ENCODE data around the gene NMRAL1.

Gene NMRAL1

GRCh38 chr16:4461250-4462085 lies 13.0 kb downstream of the NMRAL1 start:
- Mint-ChIP-seq H3K27ac (peak overlapping the region; percentile 53), H3K4me1 (peaks cover 7% of the 10 kb centered on the region), H3K9me3 (no peaks in the 10 kb centered on the region), H3K27me3 (no peaks in the 10 kb centered on the region), H3K36me3 (peaks cover 45% of the 10 kb centered on the region), H3K4me3 (no peak overlapping the region)
- no peak for ATAC-seq

DNA sequence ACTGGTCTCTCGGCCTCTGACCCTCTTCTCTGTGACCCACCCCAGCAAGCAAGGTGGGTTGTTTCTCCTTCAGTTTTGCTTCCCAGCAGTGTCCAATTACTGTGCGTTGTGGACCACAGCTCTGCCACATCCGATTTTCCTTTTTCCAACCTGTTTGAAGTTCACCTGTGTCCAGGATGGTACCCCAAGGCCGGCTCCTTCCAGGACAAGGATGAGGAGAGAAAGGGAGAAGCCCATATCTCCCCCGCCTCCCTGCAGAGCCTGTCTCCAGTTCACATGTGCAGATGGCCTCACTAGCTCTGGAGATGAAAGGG lies 13.5 kb downstream of the NMRAL1 start:
- Mint-ChIP-seq H3K9me3 (no peaks in the 10 kb centered on the region), H3K36me3 (peaks cover 44% of the 10 kb centered on the region), H3K27ac (peak overlapping the region; percentile 53), H3K4me1 (peaks cover 7% of the 10 kb centered on the region), H3K27me3 (no peaks in the 10 kb centered on the region), H3K4me3 (no peak overlapping the region)
- ATAC-seq, result no peak

DNA sequence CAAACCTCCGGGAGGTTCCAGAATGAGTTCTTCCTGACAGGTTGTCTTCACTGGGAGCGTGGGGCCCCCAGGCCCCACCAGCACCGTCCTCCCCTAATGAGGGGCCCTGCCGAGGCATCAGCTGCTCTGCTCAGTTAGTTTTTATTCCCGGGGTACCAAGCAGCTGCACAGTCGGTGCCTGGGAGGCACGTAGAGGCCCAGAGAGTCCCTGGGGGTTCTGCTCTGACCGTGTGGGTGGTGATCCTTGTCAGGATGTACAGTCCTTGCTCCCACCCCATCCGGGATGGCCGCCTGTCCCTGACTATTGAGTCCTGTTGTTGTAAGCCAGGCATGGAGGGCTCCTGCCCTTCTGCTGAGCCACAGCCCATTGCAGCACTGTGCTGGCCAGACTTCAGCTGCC lies 18.5 kb downstream of the NMRAL1 start:
- Mint-ChIP-seq H3K36me3 (peaks cover 55% of the 10 kb centered on the region), H3K4me3 (no peak overlapping the region), H3K27ac (no peak overlapping the region), H3K4me1 (peaks cover 7% of the 10 kb centered on the region), H3K9me3 (no peaks in the 10 kb centered on the region), H3K27me3 (no peaks in the 10 kb centered on the region)
- ATAC-seq, result no peak

DNA sequence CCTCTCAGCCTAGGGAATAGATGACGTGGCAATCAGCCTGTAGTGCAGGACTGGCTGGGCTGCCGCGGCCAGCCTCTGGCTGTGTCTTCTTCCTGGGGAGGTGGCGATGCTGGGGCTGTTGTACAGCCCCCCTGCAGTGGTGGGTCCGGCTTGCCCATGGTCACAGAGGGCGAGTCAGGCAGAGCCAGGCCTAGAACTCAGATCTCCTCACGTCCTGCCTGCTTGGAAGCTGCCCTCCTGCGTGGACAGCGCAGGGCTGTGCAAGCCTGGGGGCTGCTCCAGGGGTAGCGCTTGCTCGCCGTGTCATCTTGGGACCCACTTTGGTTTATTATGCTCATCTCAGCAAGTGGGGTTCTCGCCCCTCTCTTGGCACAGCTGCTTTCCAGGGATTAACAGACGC lies 19.3 kb downstream of the NMRAL1 start:
- Mint-ChIP-seq H3K4me3 (no peak overlapping the region), H3K27ac (no peak overlapping the region), H3K4me1 (peaks cover 7% of the 10 kb centered on the region), H3K9me3 (no peaks in the 10 kb centered on the region), H3K27me3 (no peaks in the 10 kb centered on the region), H3K36me3 (peaks cover 60% of the 10 kb centered on the region)
- no peak for ATAC-seq

GRCh38 chr16:4454623-4455022 lies 19.8 kb downstream of the NMRAL1 start:
- Mint-ChIP-seq H3K27ac (no peak overlapping the region), H3K27me3 (no peaks in the 10 kb centered on the region), H3K4me1 (peaks cover 6% of the 10 kb centered on the region), H3K4me3 (no peak overlapping the region), H3K9me3 (no peaks in the 10 kb centered on the region), H3K36me3 (peaks cover 61% of the 10 kb centered on the region)
- ATAC-seq, result no peak

- no peaks in the 10 kb centered on the region for H3K9me3 Mint-ChIP-seq
- H3K4me3 Mint-ChIP-seq, result no peak overlapping the region
- ATAC-seq, result no peak
- H3K36me3 Mint-ChIP-seq, result peaks cover 54% of the 10 kb centered on the region
- peak overlapping the region; percentile 55 for H3K27ac Mint-ChIP-seq
- no peaks in the 10 kb centered on the region for H3K4me1 Mint-ChIP-seq
- H3K27me3 Mint-ChIP-seq, result no peaks in the 10 kb centered on the region
Measured at GRCh38 chr16:4452674-4453073, 21.8 kb downstream of the NMRAL1 start.

GRCh38 chr16:4450931-4451519 lies 23.4 kb downstream of the NMRAL1 start:
- Mint-ChIP-seq H3K9me3 (no peaks in the 10 kb centered on the region), H3K27ac (no peak overlapping the region), H3K27me3 (no peaks in the 10 kb centered on the region), H3K4me1 (no peaks in the 10 kb centered on the region), H3K4me3 (no peak overlapping the region), H3K36me3 (peaks cover 59% of the 10 kb centered on the region)
- no peak for ATAC-seq

GRCh38 chr16:4450430-4450829 lies 24.0 kb downstream of the NMRAL1 start:
- Mint-ChIP-seq H3K36me3 (peaks cover 54% of the 10 kb centered on the region), H3K27me3 (no peaks in the 10 kb centered on the region), H3K4me1 (no peaks in the 10 kb centered on the region), H3K4me3 (no peak overlapping the region), H3K27ac (no peak overlapping the region), H3K9me3 (no peaks in the 10 kb centered on the region)
- ATAC-seq, result no peak

- peaks cover 66% of the 10 kb centered on the region for H3K36me3 Mint-ChIP-seq
Measured at GRCh38 chr16:4443986-4444385, 30.4 kb downstream of the NMRAL1 start.

GRCh38 chr16:4443271-4443670 lies 31.2 kb downstream of the NMRAL1 start:
- Mint-ChIP-seq H3K4me3 (no peak overlapping the region), H3K27ac (peak overlapping the region; percentile 32), H3K27me3 (no peaks in the 10 kb centered on the region), H3K4me1 (no peaks in the 10 kb centered on the region), H3K36me3 (peaks cover 66% of the 10 kb centered on the region), H3K9me3 (no peaks in the 10 kb centered on the region)
- ATAC-seq, result no peak

More at GRCh38 chr16:4443986-4444385, 30.4 kb downstream of the NMRAL1 start:
- Mint-ChIP-seq H3K27ac (peak overlapping the region; percentile 32), H3K9me3 (no peaks in the 10 kb centered on the region), H3K4me1 (no peaks in the 10 kb centered on the region), H3K27me3 (no peaks in the 10 kb centered on the region), H3K4me3 (no peak overlapping the region)
- no peak for ATAC-seq

DNA sequence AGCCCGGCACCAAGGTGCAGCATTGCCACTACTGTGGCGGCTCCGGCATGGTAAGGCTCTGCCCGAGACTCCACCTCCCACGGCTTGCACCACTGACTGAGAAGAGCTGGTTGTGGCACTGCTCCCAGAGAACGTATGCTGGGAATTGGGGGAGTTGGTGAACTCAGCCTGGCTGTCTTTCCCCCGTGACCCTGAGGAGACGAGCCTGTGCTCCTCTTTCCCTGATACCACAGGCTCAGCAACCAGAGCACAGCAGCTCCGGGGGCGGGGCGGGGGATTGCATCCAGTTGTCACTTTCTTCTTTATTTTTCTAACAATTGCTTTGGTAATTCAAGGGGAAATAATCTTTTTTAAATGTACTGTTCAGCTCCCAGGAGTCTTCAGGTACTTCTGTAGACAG lies 32.1 kb downstream of the NMRAL1 start:
- Mint-ChIP-seq H3K4me3 (no peak overlapping the region), H3K27ac (no peak overlapping the region), H3K9me3 (no peaks in the 10 kb centered on the region), H3K27me3 (no peaks in the 10 kb centered on the region), H3K36me3 (peaks cover 65% of the 10 kb centered on the region), H3K4me1 (no peaks in the 10 kb centered on the region)
- no peak for ATAC-seq

DNA sequence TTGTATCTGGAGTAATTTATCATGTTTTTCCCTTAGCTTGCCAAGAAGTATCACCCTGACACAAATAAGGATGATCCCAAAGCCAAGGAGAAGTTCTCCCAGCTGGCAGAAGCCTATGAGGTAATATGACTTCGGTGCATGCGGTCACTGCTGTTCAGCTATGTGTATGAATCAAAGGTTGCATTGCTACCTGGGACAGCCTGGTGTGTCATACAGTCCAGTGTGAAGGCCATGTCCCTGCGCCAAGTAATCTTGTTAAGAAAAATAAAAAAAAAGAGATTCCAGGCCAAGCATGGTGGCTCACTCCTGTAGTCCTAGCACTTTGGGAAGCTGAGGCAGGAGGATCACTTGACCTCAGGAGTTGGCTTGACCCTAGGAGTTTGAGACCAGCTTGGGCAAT lies 37.1 kb downstream of the NMRAL1 start:
- Mint-ChIP-seq H3K27ac (no peak overlapping the region), H3K4me3 (no peak overlapping the region), H3K27me3 (no peaks in the 10 kb centered on the region), H3K9me3 (no peaks in the 10 kb centered on the region), H3K36me3 (peaks cover 61% of the 10 kb centered on the region), H3K4me1 (peaks cover 16% of the 10 kb centered on the region)
- no peak for ATAC-seq

- H3K27ac Mint-ChIP-seq, result no peak overlapping the region
- no peaks in the 10 kb centered on the region for H3K9me3 Mint-ChIP-seq
- H3K27me3 Mint-ChIP-seq, result no peaks in the 10 kb centered on the region
- no peak overlapping the region for H3K4me3 Mint-ChIP-seq
- peaks cover 63% of the 10 kb centered on the region for H3K36me3 Mint-ChIP-seq
- H3K4me1 Mint-ChIP-seq, result peaks cover 16% of the 10 kb centered on the region
- no peak for ATAC-seq
Measured at GRCh38 chr16:4435337-4436067, 38.9 kb downstream of the NMRAL1 start.

- no peaks in the 10 kb centered on the region for H3K27me3 Mint-ChIP-seq
- H3K27ac Mint-ChIP-seq, result no peak overlapping the region
- no peak overlapping the region for H3K4me3 Mint-ChIP-seq
- H3K9me3 Mint-ChIP-seq, result no peaks in the 10 kb centered on the region
- H3K4me1 Mint-ChIP-seq, result peaks cover 16% of the 10 kb centered on the region
- ATAC-seq, result no peak
- H3K36me3 Mint-ChIP-seq, result peaks cover 57% of the 10 kb centered on the region
Measured at GRCh38 chr16:4433914-4434787, 40.3 kb downstream of the NMRAL1 start.

DNA sequence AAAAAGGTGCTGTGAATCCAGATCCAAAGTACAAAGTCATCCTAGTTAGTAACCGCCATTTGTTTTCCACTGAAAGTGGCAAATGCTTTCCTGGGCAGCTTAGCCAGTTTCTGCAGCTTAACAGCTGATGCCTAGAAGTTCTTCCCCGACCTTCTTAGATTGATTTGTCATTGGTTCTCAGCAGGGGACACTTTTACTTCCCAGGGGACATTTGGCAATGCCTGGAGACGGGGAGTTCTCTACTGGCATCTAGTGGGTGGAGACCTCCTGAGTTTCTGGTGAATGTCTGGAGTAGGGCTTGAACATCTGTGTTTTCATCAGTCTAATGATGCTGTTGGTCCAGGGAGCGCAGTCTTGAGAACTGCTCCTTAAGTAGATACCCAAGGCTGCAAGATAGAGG lies 41.2 kb downstream of the NMRAL1 start:
- Mint-ChIP-seq H3K4me3 (no peak overlapping the region), H3K27me3 (no peaks in the 10 kb centered on the region), H3K4me1 (peaks cover 16% of the 10 kb centered on the region), H3K27ac (no peak overlapping the region), H3K9me3 (no peaks in the 10 kb centered on the region), H3K36me3 (peaks cover 57% of the 10 kb centered on the region)
- ATAC-seq, result no peak
